Kidney epithelial cell (primary cell): ENCODE results near the gene PAXX. TPM values are rescaled to one million over a fixed set of nuclear protein-coding genes. Genes with fewer than 3 reads are reported as not detected.

Experiments used
- DNase-seq: peaks from one replicate; pipeline ENCODE4 v3.0.0-alpha.2; 2010; ENCODE audit warnings: low read depth
- H3K27me3 ChIP-seq: 2 replicates; pipeline ENCODE4 v1.6.0; 2011; ENCODE audit warnings: low read length; ENCODE audit not compliant: control insufficient read depth, insufficient read depth
- H3K36me3 ChIP-seq: 2 replicates; pipeline ENCODE4 v1.5.1; 2011; ENCODE audit warnings: low read length; ENCODE audit not compliant: control insufficient read depth, insufficient read depth
- H3K4me3 ChIP-seq: 2 replicates; pipeline ENCODE4 v1.5.1; 2011; ENCODE audit warnings: low read depth, mild to moderate bottlenecking, control low read depth, low read length
- total RNA-seq: library from RNA; depleted of rRNA; stranded (reverse); fragments of >200 nt; gene quantifications from 2 replicates; pipeline ENCODE4 v1.2.3, GENCODE V29; 2015
- TF ChIP-seq, protein P1 (sequence below): IDR thresholded peaks from 2 replicates; pipeline ENCODE4 v1.5.1; 2011; ENCODE audit warnings: mild to moderate bottlenecking, moderate library complexity, low read length, control low read depth, inconsistent platforms; ENCODE audit not compliant: insufficient read depth, poor library complexity, severe bottlenecking

Gene PAXX
- total RNA-seq, 1 donor from 2014 or later: 46.8 TPM

DNA sequence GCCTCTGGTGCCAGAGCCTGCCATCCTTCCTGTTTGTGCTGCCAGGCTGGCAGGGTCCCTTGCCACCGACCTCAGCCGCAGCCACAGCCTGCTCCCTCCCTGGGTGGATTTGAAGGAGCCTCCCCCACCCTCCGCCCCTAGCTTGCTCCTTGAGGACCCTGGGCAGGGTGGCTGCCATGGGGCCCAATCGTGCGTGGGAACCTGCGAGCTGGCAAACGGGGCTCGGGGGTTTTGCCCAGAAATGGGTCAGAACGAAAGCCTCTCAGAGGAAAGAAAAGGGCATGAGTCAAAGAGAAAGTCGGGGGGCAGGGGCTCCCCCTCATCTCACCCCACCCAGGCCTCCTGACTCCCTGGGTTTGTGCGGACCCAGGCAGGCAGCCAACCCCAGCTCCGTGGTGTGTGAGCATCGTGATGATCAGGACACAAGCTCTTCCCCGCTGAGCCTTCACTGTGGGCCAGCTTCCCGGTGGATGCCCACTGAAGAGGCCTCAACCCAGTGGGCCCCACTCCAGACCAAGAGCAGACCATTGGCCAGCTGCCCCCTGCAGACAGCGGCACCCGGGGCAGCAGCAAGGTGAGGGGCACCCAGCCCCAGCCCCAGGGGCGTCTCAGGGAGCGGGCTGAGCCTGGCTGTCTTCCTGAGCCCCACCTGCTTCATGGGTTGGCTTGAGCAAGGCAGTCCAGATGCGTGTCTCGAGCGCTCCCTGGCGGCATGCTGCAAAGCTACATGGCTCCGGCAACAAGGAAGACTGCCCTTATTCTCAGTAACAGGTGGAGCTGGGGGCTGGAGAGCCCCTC is 42.7 kb downstream of the PAXX start:
- Histone ChIP-seq H3K36me3 (no peaks in the 10 kb centered on the region), H3K4me3 (no peak overlapping the region), H3K27me3 (peaks cover 4% of the 10 kb centered on the region)
- DNase-seq: no peak
- TF ChIP-seq, protein P1, sequence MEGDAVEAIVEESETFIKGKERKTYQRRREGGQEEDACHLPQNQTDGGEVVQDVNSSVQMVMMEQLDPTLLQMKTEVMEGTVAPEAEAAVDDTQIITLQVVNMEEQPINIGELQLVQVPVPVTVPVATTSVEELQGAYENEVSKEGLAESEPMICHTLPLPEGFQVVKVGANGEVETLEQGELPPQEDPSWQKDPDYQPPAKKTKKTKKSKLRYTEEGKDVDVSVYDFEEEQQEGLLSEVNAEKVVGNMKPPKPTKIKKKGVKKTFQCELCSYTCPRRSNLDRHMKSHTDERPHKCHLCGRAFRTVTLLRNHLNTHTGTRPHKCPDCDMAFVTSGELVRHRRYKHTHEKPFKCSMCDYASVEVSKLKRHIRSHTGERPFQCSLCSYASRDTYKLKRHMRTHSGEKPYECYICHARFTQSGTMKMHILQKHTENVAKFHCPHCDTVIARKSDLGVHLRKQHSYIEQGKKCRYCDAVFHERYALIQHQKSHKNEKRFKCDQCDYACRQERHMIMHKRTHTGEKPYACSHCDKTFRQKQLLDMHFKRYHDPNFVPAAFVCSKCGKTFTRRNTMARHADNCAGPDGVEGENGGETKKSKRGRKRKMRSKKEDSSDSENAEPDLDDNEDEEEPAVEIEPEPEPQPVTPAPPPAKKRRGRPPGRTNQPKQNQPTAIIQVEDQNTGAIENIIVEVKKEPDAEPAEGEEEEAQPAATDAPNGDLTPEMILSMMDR: peak; percentile 96

DNA sequence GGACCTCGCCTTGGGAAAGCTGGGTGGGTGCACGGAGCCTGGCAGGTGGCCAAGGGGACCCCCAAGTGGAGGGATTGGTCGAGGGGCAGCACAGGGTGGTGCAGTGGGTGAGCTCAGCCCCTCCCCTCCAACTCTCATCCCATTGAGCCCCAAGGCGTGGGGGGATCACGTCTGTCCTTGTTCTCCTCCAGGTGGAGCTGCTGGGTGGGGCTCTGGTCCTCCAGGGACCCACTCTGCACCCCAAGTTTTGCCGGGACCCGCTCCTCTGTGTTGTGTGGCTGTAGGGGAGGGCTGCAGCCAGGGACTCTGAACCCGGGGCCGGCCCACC is 43.2 kb downstream of the PAXX start:
- no peak overlapping the region for H3K4me3 ChIP-seq
- DNase-seq: no peak
- peaks cover 4% of the 10 kb centered on the region for H3K27me3 ChIP-seq
- H3K36me3 ChIP-seq: no peaks in the 10 kb centered on the region
- TF ChIP-seq, protein P1: no peak

DNA sequence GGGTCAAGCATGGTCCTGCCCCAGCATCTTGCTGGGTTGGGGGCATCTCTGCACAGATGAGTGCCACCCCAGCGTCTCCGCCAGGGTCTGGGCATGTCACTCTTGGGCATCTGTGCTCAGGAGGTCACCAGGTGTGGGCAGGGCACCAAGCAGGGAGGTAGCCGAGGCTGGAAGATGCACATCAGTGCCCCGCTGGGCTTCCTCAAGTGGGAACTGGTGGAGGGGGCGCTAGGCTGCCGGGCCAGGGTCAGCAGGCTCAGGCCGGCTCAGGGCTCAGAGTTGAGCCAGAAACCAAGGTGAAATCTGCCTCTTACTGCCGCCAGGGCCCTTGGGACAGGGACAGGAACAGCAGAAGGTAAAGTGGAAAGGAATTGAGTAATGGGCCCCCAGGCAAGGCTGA is 43.7 kb downstream of the PAXX start:
- TF ChIP-seq, protein P1: no peak
- H3K36me3 ChIP-seq: no peaks in the 10 kb centered on the region
- DNase-seq: no peak
- H3K4me3 ChIP-seq: no peak overlapping the region
- H3K27me3 ChIP-seq: peaks cover 4% of the 10 kb centered on the region

DNA sequence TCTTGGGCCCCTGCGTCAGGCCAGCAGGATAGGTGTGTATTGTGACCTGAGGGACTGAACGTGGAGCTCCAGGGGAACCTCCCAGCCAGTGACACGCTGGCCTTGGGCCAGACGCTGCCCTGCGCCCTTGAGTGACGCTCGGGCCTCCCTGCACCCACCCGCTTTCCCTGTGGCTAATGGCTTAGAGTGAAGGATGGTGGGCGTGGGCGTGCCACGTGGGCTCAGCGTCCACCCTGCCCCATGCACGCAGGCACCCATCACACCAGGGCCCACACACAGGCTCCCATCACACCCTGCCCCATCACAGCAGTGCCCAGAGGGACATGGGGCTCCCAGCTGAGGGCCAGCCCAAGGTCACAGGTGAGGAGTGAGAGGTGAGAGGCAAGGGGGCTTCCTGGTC is 44.8 kb downstream of the PAXX start:
- Histone ChIP-seq H3K27me3 (peaks cover 2% of the 10 kb centered on the region), H3K36me3 (no peaks in the 10 kb centered on the region), H3K4me3 (no peak overlapping the region)
- TF ChIP-seq, protein P1: no peak
- no peak for DNase-seq

DNA sequence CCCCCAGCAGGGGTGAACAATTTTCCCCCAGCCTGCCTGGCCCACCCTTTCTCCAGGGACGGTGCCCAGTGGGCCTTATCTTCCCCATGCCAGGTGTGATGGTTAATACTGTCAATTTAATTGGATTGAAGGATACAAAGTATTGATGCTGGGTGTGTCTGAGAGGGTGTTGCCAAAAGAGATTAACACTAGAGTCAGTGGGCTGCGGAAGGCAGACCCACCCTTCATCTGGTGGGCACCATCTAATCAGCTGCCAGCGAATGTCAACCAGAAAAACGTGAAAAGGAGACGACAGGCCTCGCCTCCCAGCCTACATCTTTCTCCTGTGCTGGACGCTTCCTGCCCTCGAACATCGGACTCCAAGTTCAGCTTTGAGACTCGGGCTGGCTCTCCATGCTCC is 45.3 kb downstream of the PAXX start:
- TF ChIP-seq, protein P1: no peak
- peaks cover 2% of the 10 kb centered on the region for H3K27me3 ChIP-seq
- no peak for DNase-seq
- no peaks in the 10 kb centered on the region for H3K36me3 ChIP-seq
- no peak overlapping the region for H3K4me3 ChIP-seq

DNA sequence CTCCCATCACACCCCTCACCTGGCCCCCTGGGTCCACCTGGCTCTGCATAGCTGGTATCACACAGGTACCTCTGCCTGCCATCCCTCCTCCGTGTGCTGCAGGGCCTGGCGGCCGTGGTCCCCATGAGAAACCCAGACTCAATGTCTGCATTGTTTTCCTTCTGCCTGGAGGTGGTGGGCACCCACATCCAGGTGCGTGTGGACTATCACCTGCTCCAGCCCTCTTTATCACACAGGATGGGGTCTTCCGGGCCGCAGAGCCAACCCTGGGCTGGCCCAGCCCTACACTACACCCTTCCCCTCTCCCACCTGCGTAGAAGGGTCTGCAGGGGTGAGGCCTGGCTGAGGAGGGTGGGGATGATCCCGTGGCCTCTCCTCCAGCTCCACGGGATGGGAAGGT is 46.7 kb downstream of the PAXX start:
- DNase-seq: no peak
- Histone ChIP-seq H3K36me3 (no peaks in the 10 kb centered on the region), H3K4me3 (no peak overlapping the region), H3K27me3 (peaks cover under 1% of the 10 kb centered on the region)
- TF ChIP-seq, protein P1: no peak
